HG03457 (cell line): ENCODE measurements around the gene DHRSX.
"Not testable (repeated sequence)": the region's sequence is repeated elsewhere in the genome, so short reads cannot be mapped to it uniquely, and the experiment has no call there.

Source experiments
- ATAC-seq: cut with Tn5 transposase; IDR thresholded peaks from one replicate; pipeline ENCODE4 v1.9.1; 2021; ENCODE audit warnings: moderate number of reproducible peaks; ENCODE audit not compliant: unreplicated experiment

The DHRSX gene

DNA sequence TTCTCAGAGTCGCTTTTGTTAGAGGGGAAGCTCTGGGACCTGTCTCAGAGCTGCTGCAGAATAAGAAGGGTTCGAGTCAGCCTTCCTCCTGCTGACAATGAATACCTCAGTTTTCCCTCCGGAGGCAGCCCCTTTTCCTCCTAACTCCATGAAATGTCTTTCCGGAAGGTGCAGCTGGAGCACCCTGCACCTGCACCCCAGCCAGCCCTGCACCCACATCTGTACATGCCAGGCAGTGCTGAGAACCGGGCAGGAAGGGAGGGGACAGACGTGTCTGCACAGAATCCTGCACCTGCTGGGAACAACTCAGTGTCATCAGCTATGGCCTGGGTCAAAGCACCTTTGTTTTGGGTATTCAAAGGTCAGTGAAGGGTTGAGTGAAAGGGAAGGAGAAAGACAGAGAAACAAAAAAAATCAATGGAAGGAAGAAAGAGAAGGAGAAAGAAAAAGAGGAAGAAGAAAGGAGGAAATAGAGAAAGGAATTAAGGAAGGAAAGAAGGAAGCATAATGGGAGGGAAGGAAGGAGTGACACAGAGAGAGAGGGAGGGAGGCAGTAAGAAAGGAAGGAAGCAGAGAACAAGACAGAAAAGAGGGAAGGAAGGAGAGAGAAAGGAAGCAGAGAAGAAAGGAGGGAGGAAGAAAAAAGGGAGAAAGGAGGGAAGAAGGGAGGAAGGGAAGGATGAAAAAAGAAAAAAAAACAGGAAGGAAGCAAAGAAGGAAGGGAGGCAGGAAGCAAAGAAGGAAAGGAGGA is 273.7 kb downstream of the DHRSX start:
- ATAC-seq = no peak

DNA sequence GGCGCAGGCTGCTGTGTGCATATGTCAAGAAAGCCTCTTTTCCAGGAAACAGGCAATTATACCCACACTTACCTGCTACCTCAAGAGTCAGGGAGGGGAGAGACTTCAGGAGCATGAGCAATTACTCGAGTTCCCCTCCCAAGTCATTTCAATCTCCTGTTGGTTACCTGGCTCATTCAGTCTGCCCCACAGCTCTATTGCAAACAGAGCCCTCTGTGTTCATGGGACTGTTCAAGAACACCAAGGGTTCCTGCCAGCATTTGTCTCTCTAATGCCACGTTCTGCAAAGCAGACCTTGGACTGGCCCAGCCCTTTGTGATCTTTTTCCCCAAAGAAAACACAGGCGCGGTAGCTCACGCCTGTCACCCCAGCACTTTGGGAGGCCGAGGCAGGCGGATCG is 274.6 kb downstream of the DHRSX start:
- ATAC-seq = no peak

DNA sequence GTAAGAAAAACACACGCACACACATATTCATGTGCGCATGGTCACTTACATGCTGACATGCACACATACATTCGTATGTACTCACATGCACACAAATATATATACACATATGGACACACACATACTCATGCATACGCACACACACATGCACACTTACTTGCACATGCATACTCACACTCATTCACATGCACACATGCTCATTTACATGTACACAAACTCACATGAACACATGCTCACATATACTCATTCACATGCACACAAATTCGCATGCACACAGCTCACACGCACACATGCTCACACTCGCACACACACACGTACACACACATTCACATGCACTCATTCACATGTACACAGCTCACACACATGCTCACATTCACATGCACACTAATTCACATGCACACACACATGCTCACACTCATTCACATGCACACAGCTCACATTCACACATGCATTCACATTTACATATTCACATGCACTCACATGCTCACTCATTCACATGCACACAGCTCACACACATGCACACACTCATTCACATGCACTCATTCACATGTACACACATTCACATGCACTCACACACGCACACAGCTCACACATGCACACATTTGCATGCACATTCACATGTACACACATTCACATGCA is 276.1 kb downstream of the DHRSX start:
- no peak for ATAC-seq

DNA sequence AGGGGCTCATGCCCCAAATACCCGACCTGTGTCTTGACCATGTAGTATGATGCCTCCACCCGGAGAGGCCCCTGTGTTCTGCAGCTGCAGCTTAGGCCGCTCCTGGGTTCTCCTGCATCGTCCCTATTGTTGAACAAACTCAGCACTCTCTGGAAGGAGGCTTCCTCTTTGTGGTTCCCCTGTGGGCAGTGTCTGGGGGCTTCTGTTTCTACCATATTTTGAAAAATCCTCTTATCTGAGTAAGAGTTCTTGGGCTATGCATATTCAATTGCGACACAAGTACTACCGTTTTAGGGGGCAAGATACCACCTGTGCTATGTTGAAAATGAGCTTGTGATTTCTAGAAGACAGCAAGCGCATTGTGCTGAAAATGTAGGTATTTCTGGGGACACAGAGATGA is 276.6 kb downstream of the DHRSX start:
- no peak for ATAC-seq

DNA sequence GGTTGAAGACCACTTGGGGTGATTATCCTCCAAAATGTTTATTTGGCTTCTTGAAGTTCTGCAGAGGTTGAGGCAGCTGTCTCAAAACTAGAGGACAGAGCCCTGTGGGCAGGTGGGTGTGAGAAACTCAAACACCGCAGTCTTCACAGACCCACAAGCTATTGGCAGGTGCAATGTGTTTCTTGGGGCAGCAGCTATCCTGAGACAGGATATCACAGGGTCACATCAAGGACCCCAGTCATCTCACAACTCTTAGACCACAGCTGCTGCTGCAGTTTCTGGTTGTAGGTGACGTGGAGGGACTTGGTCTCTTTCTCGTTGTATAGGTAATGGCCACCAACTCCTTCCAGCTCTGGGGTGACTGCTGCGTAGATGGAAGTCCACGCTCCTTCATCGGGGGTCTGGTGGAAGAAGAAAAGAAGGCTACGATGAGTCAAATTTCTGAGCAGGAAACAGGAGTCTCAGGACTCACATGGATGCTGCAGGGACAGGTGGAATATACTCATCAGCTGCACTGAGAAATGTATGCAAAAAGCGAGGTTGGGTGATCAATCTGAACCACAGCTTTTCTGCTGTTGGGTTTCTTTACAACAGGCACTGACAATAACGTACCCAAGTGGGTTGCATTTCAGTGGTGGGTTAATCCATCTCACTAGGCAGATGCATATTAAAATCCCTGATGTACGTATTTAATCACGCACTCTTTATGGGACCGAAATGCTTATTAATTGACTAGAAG is 279.8 kb downstream of the DHRSX start:
- ATAC-seq = no peak

DNA sequence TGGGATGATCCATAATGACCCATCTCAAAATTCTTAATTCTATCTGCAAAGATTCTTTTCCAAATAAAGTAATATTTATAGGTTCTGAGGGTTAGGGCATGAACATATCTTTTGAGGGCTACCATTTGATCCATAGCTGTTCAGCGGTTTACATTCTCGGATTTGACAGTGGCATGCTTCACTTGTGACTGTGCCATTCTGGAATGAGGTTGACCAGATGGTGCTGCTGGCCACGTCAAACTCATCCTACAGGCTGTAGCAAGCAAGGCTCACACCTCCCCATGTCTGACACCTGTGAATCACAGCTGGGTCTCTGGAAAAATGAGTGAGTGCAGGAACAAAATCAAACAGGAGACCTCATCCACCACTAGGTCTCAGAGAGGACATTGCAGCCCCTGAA is 280.5 kb downstream of the DHRSX start:
- no peak for ATAC-seq

DNA sequence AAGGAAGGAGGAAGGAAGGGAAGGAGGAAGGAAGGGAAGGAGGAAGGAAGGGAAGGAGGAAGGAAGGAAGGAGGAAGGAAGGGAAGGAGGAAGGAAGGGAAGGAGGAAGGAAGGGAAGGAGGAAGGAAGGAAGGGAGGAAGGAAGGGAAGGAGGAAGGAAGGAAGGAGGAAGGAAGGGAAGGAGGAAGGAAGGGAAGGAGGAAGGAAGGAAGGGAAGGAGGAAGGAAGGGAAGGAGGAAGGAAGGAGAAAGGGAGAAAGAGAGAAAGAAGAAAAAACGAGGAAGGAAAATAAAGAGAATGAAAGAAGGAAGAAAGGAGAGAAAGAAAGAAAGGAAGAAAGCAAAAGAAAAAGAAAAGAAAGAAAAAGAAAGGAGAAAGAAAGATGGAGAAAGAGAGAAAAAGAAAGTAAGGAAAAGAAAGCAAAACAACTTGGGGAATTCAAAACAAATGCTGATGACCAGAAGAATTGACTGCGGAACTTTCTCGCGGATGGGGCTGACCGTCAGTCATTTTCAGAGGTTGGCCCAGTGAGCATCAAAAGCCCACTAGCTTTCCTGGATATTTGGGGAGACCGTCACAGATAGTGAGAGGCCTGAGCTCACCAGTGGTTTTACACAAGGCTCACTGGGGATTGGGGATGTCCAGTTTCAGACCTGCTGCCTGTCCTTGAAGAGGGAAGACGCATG is 286.5 kb downstream of the DHRSX start:
- ATAC-seq = not testable (repeated sequence)

DNA sequence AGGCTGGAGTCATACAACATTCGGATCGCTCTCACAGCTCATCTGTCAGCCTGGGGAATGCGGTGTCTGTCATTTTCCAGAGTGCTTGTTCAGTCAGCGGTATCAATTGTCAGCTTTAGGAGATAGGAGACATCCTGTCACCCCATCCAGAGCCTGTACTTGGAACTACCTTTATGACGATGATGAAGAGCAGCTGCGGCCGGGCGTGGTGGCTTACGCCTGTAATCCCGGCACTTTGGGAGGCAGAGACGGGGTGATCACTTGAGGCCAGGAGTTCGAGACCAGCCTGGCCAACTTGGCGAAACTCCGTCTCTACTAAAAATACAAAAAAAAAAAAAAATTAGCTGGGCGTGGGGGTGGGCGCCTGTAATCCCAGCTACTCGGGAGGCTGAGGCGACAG is 289.1 kb downstream of the DHRSX start:
- ATAC-seq = not testable (repeated sequence)

DNA sequence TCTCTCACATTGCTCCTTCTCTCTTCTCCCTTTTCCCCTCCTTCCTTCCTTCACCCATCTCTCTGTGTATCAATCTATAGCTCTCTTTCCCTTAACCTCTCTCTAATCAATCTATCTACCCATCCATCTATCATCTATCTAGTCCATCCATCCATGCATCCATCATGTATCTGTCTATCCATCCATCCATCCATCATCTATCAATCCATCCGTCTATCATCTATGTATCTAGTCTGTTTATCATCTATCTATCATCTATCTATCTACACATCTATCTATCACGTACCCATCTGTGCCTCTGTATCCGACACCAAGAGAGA is 307.5 kb downstream of the DHRSX start:
- ATAC-seq = no peak

DNA sequence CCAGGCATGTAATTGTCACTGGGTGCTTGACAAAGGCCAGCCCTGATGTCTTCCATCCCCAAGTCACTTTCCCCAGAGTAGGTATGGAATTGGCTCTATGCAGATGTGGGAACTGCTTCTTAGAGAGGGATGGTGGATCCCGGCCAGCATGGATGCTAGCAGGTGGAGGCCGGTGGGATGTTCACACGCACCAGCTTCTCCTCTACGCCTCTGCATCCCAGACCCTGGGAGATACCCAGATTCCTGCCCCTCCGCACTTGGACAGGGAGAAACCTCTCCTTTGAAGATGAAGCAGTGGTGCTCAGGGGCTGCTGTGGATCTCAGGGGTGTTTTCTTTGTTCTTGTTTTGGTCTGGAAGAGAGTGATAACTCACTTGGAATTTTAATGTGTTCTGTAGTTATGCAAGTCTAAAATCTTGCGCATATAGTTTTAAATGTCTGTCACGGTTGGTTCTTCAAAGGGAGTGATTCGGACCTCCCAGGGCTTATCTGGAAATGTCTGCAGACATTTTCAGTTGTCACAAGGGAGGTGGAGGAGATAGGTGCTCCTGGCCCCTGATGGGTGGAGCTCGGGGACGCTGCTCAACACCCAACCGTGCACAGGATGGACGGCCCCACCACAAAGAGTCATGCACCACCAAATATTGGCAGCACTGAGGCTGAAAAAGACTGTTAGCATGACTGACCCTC is 308.0 kb downstream of the DHRSX start:
- no peak for ATAC-seq

DNA sequence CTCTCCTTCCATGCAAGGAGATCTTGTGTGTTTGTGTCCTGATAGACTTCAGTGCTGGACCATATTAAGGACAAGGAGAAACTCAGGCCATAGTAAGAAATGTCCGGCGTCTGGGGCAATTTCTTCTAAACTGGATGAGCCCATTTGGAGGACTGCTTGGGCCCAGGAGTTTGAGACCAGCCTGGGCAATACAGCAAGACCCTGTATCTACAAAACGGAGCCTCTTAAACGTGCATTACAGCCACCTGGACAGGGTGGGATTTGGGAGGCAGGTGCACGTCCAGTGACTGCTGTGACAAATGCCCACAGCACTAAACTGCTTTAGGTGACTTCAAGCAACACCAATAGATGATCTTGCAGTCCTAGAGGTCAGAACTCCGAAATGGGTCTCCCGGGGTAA is 311.9 kb downstream of the DHRSX start:
- no peak for ATAC-seq

DNA sequence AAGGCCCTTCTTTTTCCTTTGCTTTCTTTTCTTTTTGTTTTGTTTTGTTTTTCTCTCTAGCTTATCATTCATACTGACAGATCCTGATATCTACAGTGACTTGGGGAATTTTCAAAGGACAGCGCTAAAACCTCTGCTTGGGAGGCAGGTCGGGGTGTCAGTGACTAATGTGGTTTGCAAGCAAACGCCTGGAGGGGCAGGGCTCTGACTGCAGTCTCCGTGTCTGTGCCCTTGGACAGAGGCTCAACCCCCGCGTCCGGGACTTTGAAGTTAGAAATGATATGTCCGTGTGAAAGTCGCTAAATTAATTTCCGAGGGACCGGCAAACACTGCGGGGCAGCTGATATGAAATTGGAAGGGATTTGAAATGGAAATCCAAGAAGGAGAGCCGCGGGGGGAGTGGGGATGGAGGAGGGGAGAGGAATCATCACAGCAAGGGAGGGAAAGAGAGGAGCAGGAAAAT is 312.4 kb downstream of the DHRSX start:
- no peak for ATAC-seq

DNA sequence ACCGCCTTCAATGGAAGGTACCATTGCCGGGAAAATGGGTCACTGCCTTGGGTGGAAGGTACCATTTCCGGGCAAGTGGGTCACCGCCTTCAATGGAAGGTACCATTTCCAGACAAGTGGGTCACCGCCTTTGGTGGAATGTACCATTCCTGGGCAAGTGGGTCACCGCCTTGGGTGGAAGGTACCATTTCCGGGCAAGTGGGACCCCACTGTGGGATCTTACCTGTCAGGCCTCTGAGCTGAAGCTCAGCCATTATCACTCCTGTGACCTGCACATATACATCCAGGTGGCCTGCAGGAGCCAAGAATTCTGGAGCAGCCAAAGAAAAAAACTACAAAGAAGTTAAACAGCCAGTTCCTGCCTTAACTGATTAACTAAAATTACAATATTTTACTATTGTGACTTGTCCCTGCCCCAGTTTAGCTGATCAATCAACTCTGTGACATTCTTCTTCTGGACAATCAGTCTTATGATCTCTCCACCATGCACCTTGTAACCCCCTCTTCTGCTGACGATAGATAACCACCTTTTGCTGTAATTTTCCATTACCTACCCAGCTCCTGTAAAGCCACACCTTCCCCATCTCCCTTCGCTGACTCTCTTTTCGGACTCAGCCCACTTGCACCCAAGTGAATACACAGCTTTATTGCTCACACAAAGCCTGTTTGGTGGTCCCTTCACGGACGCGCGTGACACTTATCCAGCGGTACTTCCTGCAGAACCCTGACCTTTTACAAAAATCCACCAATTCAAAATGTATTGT is 313.2 kb downstream of the DHRSX start:
- no peak for ATAC-seq

DNA sequence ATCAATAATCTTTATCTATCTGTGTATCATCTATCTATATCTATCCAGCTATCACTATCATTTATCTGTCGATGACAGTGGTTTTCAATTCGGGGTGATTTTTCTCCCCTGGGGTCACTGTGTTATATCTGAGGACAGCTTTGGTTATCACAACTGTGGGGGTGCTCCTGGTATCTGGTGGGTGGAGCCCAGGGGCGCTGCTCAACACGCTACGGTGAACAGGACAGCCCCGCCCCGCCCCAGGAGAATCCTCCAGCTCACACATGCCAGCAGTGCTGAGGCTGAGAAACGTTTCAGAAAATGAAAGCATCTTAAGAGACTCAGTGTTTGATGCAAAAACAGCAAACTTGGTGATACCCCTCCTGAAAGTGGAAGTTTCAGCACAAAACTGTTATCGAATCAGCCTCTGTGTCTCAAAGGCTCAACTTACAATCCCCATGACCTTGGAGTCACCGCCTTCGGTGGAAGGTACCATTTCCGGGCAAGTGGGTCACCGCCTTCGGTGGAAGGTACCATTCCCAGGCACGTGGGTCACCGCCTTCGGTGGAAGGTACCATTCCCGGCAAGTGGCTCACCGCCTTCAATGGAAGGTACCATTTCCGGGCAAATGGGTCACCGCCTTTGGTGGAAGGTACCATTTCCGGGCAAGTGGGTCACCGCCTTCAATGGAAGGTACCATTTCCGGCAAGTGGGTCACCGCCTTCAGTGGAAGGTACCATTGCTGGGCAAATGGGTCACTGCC is 315.3 kb downstream of the DHRSX start:
- no peak for ATAC-seq

DNA sequence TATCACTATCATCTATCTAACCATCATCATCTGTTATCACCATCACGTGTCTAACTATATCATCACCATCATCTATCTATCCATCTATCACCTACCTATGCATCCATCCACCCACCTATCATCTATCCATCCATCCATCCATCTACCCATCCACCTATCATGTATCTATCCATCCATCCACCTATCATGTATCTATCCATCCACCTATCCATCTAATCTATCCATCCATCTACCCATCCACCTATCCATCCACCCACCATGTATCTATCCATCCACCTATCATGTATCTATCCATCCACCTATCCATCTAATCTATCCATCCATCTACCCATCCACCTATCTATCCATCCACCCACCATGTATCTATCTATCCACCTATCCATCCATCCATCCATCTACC is 316.7 kb downstream of the DHRSX start:
- no peak for ATAC-seq

DNA sequence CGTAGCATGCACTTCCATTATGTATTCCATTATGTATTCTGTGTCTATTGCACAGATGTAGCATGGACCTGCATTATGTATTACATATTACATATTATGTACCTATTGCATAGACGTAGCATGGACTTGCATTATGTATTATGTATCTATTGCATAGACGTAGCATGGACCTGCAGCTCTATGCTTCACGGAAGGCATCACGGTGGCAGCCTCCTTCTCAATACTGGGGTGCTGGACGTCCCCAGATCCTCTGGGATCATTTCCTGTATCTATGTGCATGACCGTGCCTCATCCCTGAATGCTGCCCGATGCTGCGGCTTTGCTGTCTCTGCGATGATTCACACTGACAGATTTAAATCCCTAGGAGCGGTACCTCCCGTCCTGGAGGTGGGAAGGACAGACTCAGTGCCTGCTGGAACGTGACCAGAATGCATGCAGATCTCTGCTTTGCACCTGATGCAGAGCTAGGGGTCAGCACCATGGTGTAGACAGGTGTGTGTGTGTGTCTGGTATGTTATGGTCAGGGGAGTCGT is 317.5 kb downstream of the DHRSX start:
- ATAC-seq = no peak

DNA sequence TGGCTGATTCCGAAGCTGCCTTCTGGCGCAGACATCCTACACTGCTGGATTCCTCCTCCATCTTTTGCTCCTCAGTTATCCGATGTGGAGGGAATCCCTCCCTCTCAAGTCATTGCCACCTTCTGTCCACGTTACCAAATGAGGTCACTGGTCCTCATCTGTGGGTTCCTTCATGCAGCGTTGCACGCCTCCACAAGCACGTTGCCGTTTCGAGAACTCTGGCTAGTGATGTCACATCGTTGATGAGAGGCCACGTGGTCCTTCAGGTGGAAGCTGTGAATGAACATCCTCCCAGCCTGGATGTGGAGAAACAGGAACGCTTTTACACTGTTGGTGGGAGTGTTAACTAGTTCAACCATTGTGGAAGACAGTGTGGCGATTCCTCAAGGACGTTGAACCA is 323.2 kb downstream of the DHRSX start:
- no peak for ATAC-seq

DNA sequence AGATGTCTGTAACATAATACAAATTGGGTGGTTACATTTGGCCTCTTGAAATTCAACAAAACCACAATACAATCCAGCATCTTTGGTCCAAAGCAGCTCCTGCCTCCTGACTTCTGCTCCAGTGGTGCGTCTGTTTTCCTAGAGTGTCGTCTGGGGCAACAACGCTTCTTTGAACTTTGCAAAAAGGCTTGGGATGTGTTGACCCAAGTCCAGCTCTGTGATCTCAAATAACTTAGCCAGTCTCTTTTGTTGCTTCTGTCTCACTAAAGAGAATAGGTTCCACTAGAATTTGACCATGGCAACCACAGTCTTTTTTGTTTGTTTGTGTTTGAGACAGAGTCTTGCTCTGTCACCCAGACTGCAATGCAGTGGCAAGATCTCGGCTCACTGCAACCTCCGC is 324.0 kb downstream of the DHRSX start:
- no peak for ATAC-seq

DNA sequence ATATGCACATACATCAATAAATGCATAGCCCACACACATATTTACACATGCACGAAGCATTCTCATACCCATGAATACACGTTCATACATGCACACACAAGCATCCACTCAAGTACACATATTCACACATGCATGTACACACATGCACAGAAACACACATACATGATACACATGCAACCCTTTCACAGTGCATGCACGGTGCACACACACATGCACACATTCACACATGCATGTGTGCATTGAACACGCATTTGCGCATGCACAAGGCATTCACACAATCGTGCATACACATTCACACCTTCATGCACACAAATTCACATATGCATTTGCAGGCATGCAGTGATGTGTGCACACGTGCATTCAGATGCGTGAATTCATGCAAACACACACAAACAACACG is 324.5 kb downstream of the DHRSX start:
- no peak for ATAC-seq
